ENCODE results near the gene RASGEF1B. TPM values are rescaled to one million over a fixed set of nuclear protein-coding genes. Genes with fewer than 3 reads are reported as not detected.

RASGEF1B gene
- total RNA-seq, 2 experiments from 2014 or later: 69.4 to 73.1 TPM

DNA sequence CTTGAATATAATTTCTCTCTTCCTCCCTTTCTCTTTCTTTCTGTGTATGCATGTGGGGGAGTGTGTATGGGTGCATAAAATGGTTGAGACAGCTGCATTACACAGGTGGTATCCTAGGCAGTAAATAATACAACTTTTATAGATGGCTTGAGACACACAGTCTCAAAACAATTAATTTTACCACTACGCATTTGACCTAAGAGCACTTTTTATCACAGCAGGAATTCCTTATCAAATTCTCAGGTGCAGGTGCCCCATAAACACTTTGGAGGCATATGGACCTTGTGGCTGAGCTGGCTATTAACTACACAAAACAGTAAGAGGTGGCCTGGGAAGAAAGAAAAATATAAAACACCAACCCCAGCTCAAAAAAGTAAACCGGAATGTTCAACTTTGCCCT is 91.3 kb downstream of the RASGEF1B start:
- intact Hi-C loops (cut with DNase I, micrococcal nuclease): no loop called here
- no peak overlapping the region for H3K27ac ChIP-seq (ENCODE audit: low read depth in 1 of 2, low read length in 2 of 2)
- no peaks in the 10 kb centered on the region for H3K4me1 ChIP-seq (ENCODE audit: insufficient read depth, low read length)
- ChIA-PET CTCF (no interaction called here), POLR2A (no interaction called here)
- no peak overlapping the region for H3K4me3 Mint-ChIP-seq
- H3K27ac Mint-ChIP-seq: no peak overlapping the region
- no peak overlapping the region for H3K4me3 ChIP-seq (ENCODE audit: low read length)
- no peaks in the 10 kb centered on the region for H3K9me3 Mint-ChIP-seq
- DNase-seq (no peak), ATAC-seq (ENCODE audit: poor library complexity) (no peak)
- peaks cover 0 to 3% of the 10 kb centered on the region in 2 experiments for H3K9me3 ChIP-seq (ENCODE audit: control insufficient read depth in 1 of 2, insufficient read depth in 1 of 2, low read length in 2 of 2)
- H3K36me3 Mint-ChIP-seq (ENCODE audit: low read depth): no peaks in the 10 kb centered on the region
- no peaks in the 10 kb centered on the region for H3K36me3 ChIP-seq (ENCODE audit: insufficient read depth, low read length)
- H3K27me3 Mint-ChIP-seq: peaks cover 64% of the 10 kb centered on the region
- no peaks in the 10 kb centered on the region for H3K4me1 Mint-ChIP-seq (ENCODE audit: low read depth)
- H3K27me3 ChIP-seq (ENCODE audit: control insufficient read depth in 1 of 2, insufficient read depth in 2 of 2, low read length in 2 of 2): peaks cover 5 to 7% of the 10 kb centered on the region in 2 experiments
- TF ChIP-seq, protein P1, sequence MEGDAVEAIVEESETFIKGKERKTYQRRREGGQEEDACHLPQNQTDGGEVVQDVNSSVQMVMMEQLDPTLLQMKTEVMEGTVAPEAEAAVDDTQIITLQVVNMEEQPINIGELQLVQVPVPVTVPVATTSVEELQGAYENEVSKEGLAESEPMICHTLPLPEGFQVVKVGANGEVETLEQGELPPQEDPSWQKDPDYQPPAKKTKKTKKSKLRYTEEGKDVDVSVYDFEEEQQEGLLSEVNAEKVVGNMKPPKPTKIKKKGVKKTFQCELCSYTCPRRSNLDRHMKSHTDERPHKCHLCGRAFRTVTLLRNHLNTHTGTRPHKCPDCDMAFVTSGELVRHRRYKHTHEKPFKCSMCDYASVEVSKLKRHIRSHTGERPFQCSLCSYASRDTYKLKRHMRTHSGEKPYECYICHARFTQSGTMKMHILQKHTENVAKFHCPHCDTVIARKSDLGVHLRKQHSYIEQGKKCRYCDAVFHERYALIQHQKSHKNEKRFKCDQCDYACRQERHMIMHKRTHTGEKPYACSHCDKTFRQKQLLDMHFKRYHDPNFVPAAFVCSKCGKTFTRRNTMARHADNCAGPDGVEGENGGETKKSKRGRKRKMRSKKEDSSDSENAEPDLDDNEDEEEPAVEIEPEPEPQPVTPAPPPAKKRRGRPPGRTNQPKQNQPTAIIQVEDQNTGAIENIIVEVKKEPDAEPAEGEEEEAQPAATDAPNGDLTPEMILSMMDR (IDR thresholded peaks at IDR 0.05): no peak

DNA sequence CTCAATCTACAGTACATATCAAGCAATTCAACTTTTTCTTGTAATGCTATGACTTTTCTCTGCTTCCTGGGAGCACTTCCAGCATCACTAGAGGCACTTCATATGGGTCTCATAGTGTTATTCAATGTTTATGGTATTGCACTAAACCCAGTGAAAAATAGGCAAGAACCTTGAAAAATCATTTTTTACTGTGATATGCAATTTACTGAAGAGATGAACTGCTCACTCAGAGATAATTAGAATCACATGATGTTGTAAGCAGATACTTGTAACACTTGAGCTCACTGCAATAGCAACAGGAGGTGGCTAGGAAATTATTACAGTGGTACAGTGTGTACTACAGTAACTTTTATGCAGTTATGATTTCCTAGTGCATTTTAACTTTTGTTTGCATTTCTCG is 93.3 kb downstream of the RASGEF1B start:
- DNase-seq (no peak), ATAC-seq (ENCODE audit: poor library complexity) (no peak)
- ChIA-PET CTCF (interaction anchor here (1.2 kb wide), 1 partner anchor 8 kb away, joined by 3 read pairs; no protein-coding TSS in a partner anchor), POLR2A (no interaction called here)
- no peaks in the 10 kb centered on the region for H3K9me3 Mint-ChIP-seq
- Histone ChIP-seq H3K27me3 (ENCODE audit: control insufficient read depth in 1 of 2, insufficient read depth in 2 of 2, low read length in 2 of 2) (peaks cover 12 to 18% of the 10 kb centered on the region in 2 experiments), H3K9me3 (ENCODE audit: control insufficient read depth in 1 of 2, insufficient read depth in 1 of 2, low read length in 2 of 2) (peaks cover 0 to 3% of the 10 kb centered on the region in 2 experiments), H3K27ac (ENCODE audit: low read depth in 1 of 2, low read length in 2 of 2) (no peak overlapping the region), H3K4me3 (ENCODE audit: low read length) (no peak overlapping the region), H3K36me3 (ENCODE audit: insufficient read depth, low read length) (no peaks in the 10 kb centered on the region), H3K4me1 (ENCODE audit: insufficient read depth, low read length) (no peaks in the 10 kb centered on the region)
- no peak overlapping the region for H3K27ac Mint-ChIP-seq
- no peaks in the 10 kb centered on the region for H3K36me3 Mint-ChIP-seq (ENCODE audit: low read depth)
- H3K4me1 Mint-ChIP-seq (ENCODE audit: low read depth): no peaks in the 10 kb centered on the region
- H3K27me3 Mint-ChIP-seq: peaks cover 56% of the 10 kb centered on the region
- H3K4me3 Mint-ChIP-seq: no peak overlapping the region
- TF ChIP-seq, protein P1 (IDR thresholded peaks at IDR 0.05): no peak
- intact Hi-C loops (cut with DNase I, micrococcal nuclease): no loop called here

DNA sequence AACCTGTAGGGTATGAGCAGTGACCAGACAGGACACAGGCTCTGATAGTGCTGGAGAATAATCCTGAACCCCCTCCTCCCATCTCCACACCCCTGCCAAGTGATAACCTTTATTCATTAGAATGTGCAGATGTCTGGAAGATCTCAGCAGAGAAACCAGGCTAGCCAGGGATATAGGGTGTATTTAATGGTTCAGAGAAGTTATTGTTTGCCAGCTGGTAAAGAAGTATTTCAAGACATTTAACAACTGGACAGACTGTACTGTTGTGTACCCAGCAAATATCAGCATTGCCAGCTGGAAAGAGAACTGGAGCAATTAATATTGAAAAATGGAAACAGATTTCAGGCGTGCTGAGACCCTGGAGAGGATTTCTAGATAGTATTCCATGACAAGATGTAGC is 94.5 kb downstream of the RASGEF1B start:
- H3K4me3 Mint-ChIP-seq: no peak overlapping the region
- intact Hi-C loops (cut with DNase I, micrococcal nuclease): no loop called here
- no peaks in the 10 kb centered on the region for H3K36me3 Mint-ChIP-seq (ENCODE audit: low read depth)
- no peaks in the 10 kb centered on the region for H3K4me1 Mint-ChIP-seq (ENCODE audit: low read depth)
- POLR2A ChIA-PET: no interaction called here
- Histone ChIP-seq H3K4me1 (ENCODE audit: insufficient read depth, low read length) (no peaks in the 10 kb centered on the region), H3K9me3 (ENCODE audit: control insufficient read depth in 1 of 2, insufficient read depth in 1 of 2, low read length in 2 of 2) (peaks cover 0 to 3% of the 10 kb centered on the region in 2 experiments), H3K4me3 (ENCODE audit: low read length) (no peak overlapping the region), H3K36me3 (ENCODE audit: insufficient read depth, low read length) (no peaks in the 10 kb centered on the region), H3K27me3 (ENCODE audit: control insufficient read depth in 1 of 2, insufficient read depth in 2 of 2, low read length in 2 of 2) (peaks cover 12 to 18% of the 10 kb centered on the region in 2 experiments), H3K27ac (ENCODE audit: low read depth in 1 of 2, low read length in 2 of 2) (no peak overlapping the region)
- ATAC-seq (ENCODE audit: poor library complexity) (no peak), DNase-seq (no peak)
- TF ChIP-seq, protein P1 (IDR thresholded peaks at IDR 0.05): no peak
- CTCF ChIA-PET: no interaction called here
- no peaks in the 10 kb centered on the region for H3K9me3 Mint-ChIP-seq
- H3K27ac Mint-ChIP-seq: no peak overlapping the region
- H3K27me3 Mint-ChIP-seq: peaks cover 51% of the 10 kb centered on the region
